Nephron (organoid): ENCODE measurements around the gene ATCAY.

Experiments
- H3K27ac Mint-ChIP-seq, 3 experiments: 2 replicates each; pipeline ENCODE4 v1.8.0; 2020; ENCODE audit warnings: mixed read lengths in 3 of 3, mild to moderate bottlenecking in 2 of 3, moderate library complexity in 1 of 3
- H3K27me3 Mint-ChIP-seq: 2 replicates; pipeline ENCODE4 v1.8.0; 2021; ENCODE audit warnings: low read depth, mild to moderate bottlenecking, moderate library complexity, mixed read lengths
- H3K36me3 Mint-ChIP-seq: 2 replicates; pipeline ENCODE4 v1.8.0; 2020; ENCODE audit warnings: low read depth, mixed read lengths
- H3K4me1 Mint-ChIP-seq: 2 replicates; pipeline ENCODE4 v1.8.0; 2020; ENCODE audit warnings: mixed read lengths
- H3K4me3 Mint-ChIP-seq, 3 experiments: 2 replicates each; pipeline ENCODE4 v1.8.0; 2020; ENCODE audit warnings: mild to moderate bottlenecking in 3 of 3, mixed read lengths in 3 of 3, moderate library complexity in 2 of 3
- H3K9me3 Mint-ChIP-seq: 2 replicates; pipeline ENCODE4 v1.8.0; 2020; ENCODE audit warnings: mixed read lengths
- CTCF ChIP-seq, 3 experiments: fragments of 200-600 bp; sonication (generic); IDR thresholded peaks; one replicate each; pipeline ENCODE4 v1.5.0; 2021; ENCODE audit warnings: antibody characterized with exemption in 3 of 3; ENCODE audit not compliant: unreplicated experiment in 3 of 3

The ATCAY gene

GRCh38 chr19:3835055-3835435 lies 45.4 kb upstream of the ATCAY start:
- Mint-ChIP-seq H3K9me3 (no peaks in the 10 kb centered on the region), H3K36me3 (no peaks in the 10 kb centered on the region), H3K4me1 (peaks cover 5% of the 10 kb centered on the region), H3K27me3 (peaks cover 12% of the 10 kb centered on the region), H3K27ac (no peak overlapping the region), H3K4me3 (no peak overlapping the region)
- no peak for TF ChIP-seq CTCF (IDR thresholded peaks at IDR 0.05; ENCODE audit: unreplicated experiment in 3 of 3)

GRCh38 chr19:3836887-3837286 lies 43.6 kb upstream of the ATCAY start:
- Mint-ChIP-seq H3K27ac (no peak overlapping the region), H3K9me3 (no peaks in the 10 kb centered on the region), H3K27me3 (peaks cover 16% of the 10 kb centered on the region), H3K36me3 (no peaks in the 10 kb centered on the region), H3K4me1 (no peaks in the 10 kb centered on the region), H3K4me3 (no peak overlapping the region)
- no peak for TF ChIP-seq CTCF (IDR thresholded peaks at IDR 0.05; ENCODE audit: unreplicated experiment in 3 of 3)

GRCh38 chr19:3837332-3837731 lies 43.2 kb upstream of the ATCAY start:
- Mint-ChIP-seq H3K27ac (no peak overlapping the region), H3K27me3 (peaks cover 16% of the 10 kb centered on the region), H3K4me3 (no peak overlapping the region), H3K36me3 (no peaks in the 10 kb centered on the region), H3K4me1 (no peaks in the 10 kb centered on the region), H3K9me3 (no peaks in the 10 kb centered on the region)
- no peak for TF ChIP-seq CTCF (IDR thresholded peaks at IDR 0.05; ENCODE audit: unreplicated experiment in 3 of 3)

- no peak overlapping the region for H3K4me3 Mint-ChIP-seq
- H3K27me3 Mint-ChIP-seq: peaks cover 16% of the 10 kb centered on the region
- H3K9me3 Mint-ChIP-seq: no peaks in the 10 kb centered on the region
- no peak overlapping the region for H3K27ac Mint-ChIP-seq
- TF ChIP-seq CTCF (IDR thresholded peaks at IDR 0.05; ENCODE audit: unreplicated experiment in 3 of 3): no peak
- H3K36me3 Mint-ChIP-seq: no peaks in the 10 kb centered on the region
- no peaks in the 10 kb centered on the region for H3K4me1 Mint-ChIP-seq
Observed at GRCh38 chr19:3837922-3838321, 42.6 kb upstream of the ATCAY start.

- Mint-ChIP-seq H3K27ac (no peak overlapping the region), H3K36me3 (no peaks in the 10 kb centered on the region), H3K27me3 (peaks cover 16% of the 10 kb centered on the region), H3K4me3 (no peak overlapping the region), H3K4me1 (no peaks in the 10 kb centered on the region), H3K9me3 (no peaks in the 10 kb centered on the region)
- no peak for TF ChIP-seq CTCF (IDR thresholded peaks at IDR 0.05; ENCODE audit: unreplicated experiment in 3 of 3)
Observed at GRCh38 chr19:3838661-3839060, 41.8 kb upstream of the ATCAY start.

GRCh38 chr19:3839941-3840340 lies 40.5 kb upstream of the ATCAY start:
- no peaks in the 10 kb centered on the region for H3K9me3 Mint-ChIP-seq
- H3K27ac Mint-ChIP-seq: no peak overlapping the region
- no peak overlapping the region for H3K4me3 Mint-ChIP-seq
- H3K36me3 Mint-ChIP-seq: no peaks in the 10 kb centered on the region
- no peak for TF ChIP-seq CTCF (IDR thresholded peaks at IDR 0.05; ENCODE audit: unreplicated experiment in 3 of 3)
- H3K4me1 Mint-ChIP-seq: no peaks in the 10 kb centered on the region
- H3K27me3 Mint-ChIP-seq: peaks cover 16% of the 10 kb centered on the region
